NCI-H1105 treated with DMSO at 0.1 percent for 48 hours (cell line): Measurements from ENCODE around the gene TRPM6.
A peak's percentile ranks its signal among the peaks of the same experiment; 100 is the strongest.

Experiments used
- DNase-seq: peaks from one replicate; lab custom pipeline; 2025; lab: John Stamatoyannopoulos, UW

Gene TRPM6

GRCh38 chr9:74773886-74774479 lies 113.7 kb downstream of the TRPM6 start:
- DNase-seq, result peak; percentile 59

GRCh38 chr9:74772121-74772520 lies 115.6 kb downstream of the TRPM6 start:
- DNase-seq, result no peak

GRCh38 chr9:74771672-74772071 lies 116.0 kb downstream of the TRPM6 start:
- no peak for DNase-seq

GRCh38 chr9:74771262-74771585 lies 116.5 kb downstream of the TRPM6 start:
- no peak for DNase-seq

- no peak for DNase-seq
These were observed 117.0 kb downstream of the TRPM6 start for GRCh38 chr9:74770508-74771261.

- DNase-seq, result no peak
These were observed 122.2 kb downstream of the TRPM6 start for GRCh38 chr9:74765481-74765971.

- DNase-seq, result no peak
These were observed 124.8 kb downstream of the TRPM6 start for GRCh38 chr9:74762950-74763349.

- no peak for DNase-seq
These were observed 127.6 kb downstream of the TRPM6 start for GRCh38 chr9:74760031-74760700.

- no peak for DNase-seq
These were observed 131.7 kb downstream of the TRPM6 start for GRCh38 chr9:74755999-74756398.

- DNase-seq, result no peak
These were observed 132.4 kb downstream of the TRPM6 start for GRCh38 chr9:74755355-74755754.

GRCh38 chr9:74753650-74754049 lies 134.1 kb downstream of the TRPM6 start:
- no peak for DNase-seq

GRCh38 chr9:74748966-74749365 lies 138.8 kb downstream of the TRPM6 start:
- DNase-seq, result no peak

- peak; percentile 67 for DNase-seq
These were observed 144.7 kb downstream of the TRPM6 start for GRCh38 chr9:74742792-74743730.

- DNase-seq, result peak; percentile 68
These were observed 145.4 kb downstream of the TRPM6 start for GRCh38 chr9:74742191-74742790.

- DNase-seq, result no peak
These were observed 151.1 kb downstream of the TRPM6 start for GRCh38 chr9:74736646-74737045.

GRCh38 chr9:74735761-74736160 lies 152.0 kb downstream of the TRPM6 start:
- no peak for DNase-seq

- DNase-seq, result no peak
These were observed 158.5 kb downstream of the TRPM6 start for GRCh38 chr9:74729136-74729695.

- no peak for DNase-seq
These were observed 159.5 kb downstream of the TRPM6 start for GRCh38 chr9:74728176-74728575.

GRCh38 chr9:74726581-74726980 lies 161.1 kb downstream of the TRPM6 start:
- DNase-seq, result no peak

GRCh38 chr9:74724317-74724716 lies 163.4 kb downstream of the TRPM6 start:
- DNase-seq, result no peak
